ENCODE results near the gene ATP1A3. TPM values are rescaled to one million over a fixed set of nuclear protein-coding genes. Genes with fewer than 3 reads are reported as not detected.

The ATP1A3 gene
- total RNA-seq, 1 experiment from 2014 or later = 34.7 TPM

- ChIA-PET CTCF (no interaction called here), RAD21 (ENCODE audit: low non-redundant PET in 1 of 2, low total read pairs in 2 of 2, uncharacterized antibody in 2 of 2, unreplicated experiment in 2 of 2) (no interaction called here), POLR2A (no interaction called here)
- Histone ChIP-seq H3K36me3 (ENCODE audit: control insufficient read depth in 1 of 2, insufficient read depth in 2 of 2, low read length in 2 of 2) (no peaks in the 10 kb centered on the region), H2AFZ (ENCODE audit: low read depth, low read length, poor library complexity, severe bottlenecking) (no peak overlapping the region), H3K4me1 (ENCODE audit: control insufficient read depth in 1 of 2, insufficient read depth in 2 of 2, low read length in 2 of 2) (no peaks in the 10 kb centered on the region), H3K4me2 (ENCODE audit: low read length) (no peak overlapping the region), H4K20me1 (ENCODE audit: insufficient read depth) (no peaks in the 10 kb centered on the region), H3K9ac (ENCODE audit: low read length) (no peak overlapping the region), H3K9me2 (ENCODE audit: insufficient read depth) (no peaks in the 10 kb centered on the region), H3K9me3 (ENCODE audit: control insufficient read depth in 1 of 2, insufficient read depth in 1 of 2, low read depth in 1 of 2, low read length in 2 of 2) (no peaks in the 10 kb centered on the region), H3K27me3 (ENCODE audit: insufficient read depth, low read length) (no peaks in the 10 kb centered on the region; the same call in 1 of the 2 replicates), H3K4me3 (replicated peaks in 1 of 2; ENCODE audit: low read depth in 1 of 2, low read length in 2 of 2) (no peak overlapping the region), H3K79me2 (ENCODE audit: insufficient read depth, low read length) (no peaks in the 10 kb centered on the region), H3K27ac (ENCODE audit: low read depth, low read length) (no peak overlapping the region)
- intact Hi-C loops (cut with micrococcal nuclease) = no loop called here
- no TSS peak for BruUV-seq (replicated peaks)
- ATAC-seq (no peak), DNase-seq (ENCODE audit: low read depth, low spot score) (no peak)
- no peak for TF ChIP-seq ATF3 (IDR thresholded peaks at IDR 0.05)
- no peak for TF ChIP-seq ZBTB33 (IDR thresholded peaks at IDR 0.05; ENCODE audit: extremely low read depth, insufficient replicate concordance, low read length)
- TF ChIP-seq CEBPB (IDR thresholded peaks at IDR 0.05; ENCODE audit: low read depth) = no peak
- no peak for TF ChIP-seq SRF (IDR thresholded peaks at IDR 0.05; ENCODE audit: low read depth)
- TF ChIP-seq ZNF274 (IDR thresholded peaks at IDR 0.05; ENCODE audit: low read depth, low read length) = no peak
- TF ChIP-seq REST (IDR thresholded peaks at IDR 0.05; ENCODE audit: low read depth) = no peak
- no peak for TF ChIP-seq EZH2 (IDR thresholded peaks at IDR 0.05)
- TF ChIP-seq ZFX (IDR thresholded peaks at IDR 0.05) = no peak
- TF ChIP-seq FOSL1 (IDR thresholded peaks at IDR 0.05; ENCODE audit: low read depth) = no peak
- TF ChIP-seq CBX3 (IDR thresholded peaks at IDR 0.05; ENCODE audit: low read depth) = no peak
- no peak for TF ChIP-seq JUND (IDR thresholded peaks at IDR 0.05)
Observed at GRCh38 chr19:41918095-41918494, 75.9 kb downstream of the ATP1A3 start.
